HEK293 (cell line): ENCODE results near the gene GNA12.

ENCODE experiments used
- CTCF ChIA-PET: fragments of 350-600 bp; formaldehyde crosslinking; extraction: SDS; loops from one replicate; lab custom pipeline; 2021; ENCODE audit warnings: antibody characterized with exemption; lab: Yijun Ruan, JAX
- POLR2A ChIA-PET: fragments of 300-600 bp; formaldehyde crosslinking; extraction: SDS; loops from one replicate; lab custom pipeline; 2020; ENCODE audit warnings: antibody characterized with exemption, inconsistent platforms; lab: Yijun Ruan, JAX
- H3K27ac ChIP-seq: fragments of 200-500 bp; sonication (Bioruptor generic); 2 replicates; pipeline ENCODE4 v1.5.1; 2014; ENCODE audit warnings: low read depth, low read length, control low read depth, inconsistent platforms; ENCODE audit errors: extremely low read depth
- H3K36me3 ChIP-seq, 2 experiments: fragments of 200-500 bp in 1 of 2; sonication (Bioruptor generic) in 1 of 2; 1 replicate in 1 of 2; 2 replicates in 1 of 2; pipeline ENCODE4 v1.5.1; 2014 to 2017; ENCODE audit warnings: inconsistent platforms in 2 of 2, low read length in 2 of 2; ENCODE audit not compliant: control insufficient read depth in 2 of 2, insufficient read depth in 1 of 2
- H3K4me1 ChIP-seq: fragments of 200-500 bp; sonication (Bioruptor generic); 2 replicates; pipeline ENCODE4 v1.5.1; 2014; ENCODE audit warnings: mild to moderate bottlenecking, low read length, inconsistent platforms; ENCODE audit not compliant: control insufficient read depth, insufficient read depth
- H3K4me3 ChIP-seq: 2 replicates; pipeline ENCODE4 v1.5.1; 2011; ENCODE audit warnings: low read depth, mild to moderate bottlenecking, control low read depth, low read length, moderate library complexity
- H3K9me3 ChIP-seq: fragments of 200-500 bp; sonication (Bioruptor generic); 2 replicates; pipeline ENCODE4 v1.5.1; 2014; ENCODE audit warnings: low read depth, low read length, inconsistent platforms; ENCODE audit not compliant: control insufficient read depth, insufficient read depth
- ELK4 ChIP-seq: IDR thresholded peaks from 2 replicates; pipeline ENCODE4 v1.6.1; 2011; ENCODE audit warnings: mild to moderate bottlenecking, low read depth, low read length, borderline replicate concordance
- INSM2 ChIP-seq: fragments of 450-650 bp; formaldehyde crosslinking; IDR thresholded peaks from 2 replicates; pipeline ENCODE4 v1.5.1; 2016; ENCODE audit warnings: missing biosample characterization, missing genetic modification characterization
- KLF17 ChIP-seq: fragments of 450-650 bp; formaldehyde crosslinking; IDR thresholded peaks from 2 replicates; pipeline ENCODE4 v1.5.1; 2016; ENCODE audit warnings: missing biosample characterization, missing genetic modification characterization
- PBX3 ChIP-seq: sonication (generic); formaldehyde crosslinking; IDR thresholded peaks from 2 replicates; pipeline ENCODE4 v1.8.1; 2022; ENCODE audit warnings: mild to moderate bottlenecking, moderate library complexity, missing genetic modification reagents
- PRDM2 ChIP-seq: fragments of 450-650 bp; formaldehyde crosslinking; IDR thresholded peaks from 2 replicates; pipeline ENCODE4 v1.5.1; 2016; ENCODE audit warnings: missing biosample characterization, missing genetic modification characterization, borderline replicate concordance
- REPIN1 ChIP-seq: fragments of 450-650 bp; formaldehyde crosslinking; IDR thresholded peaks from 2 replicates; pipeline ENCODE4 v1.5.1; 2017; ENCODE audit warnings: missing biosample characterization, missing genetic modification characterization, low read depth
- SCRT2 ChIP-seq: fragments of 450-650 bp; formaldehyde crosslinking; IDR thresholded peaks from 2 replicates; pipeline ENCODE4 v1.5.1; 2016; ENCODE audit warnings: missing biosample characterization, missing genetic modification characterization
- SP2 ChIP-seq: fragments of 450-650 bp; formaldehyde crosslinking; IDR thresholded peaks from 2 replicates; pipeline ENCODE4 v1.5.1; 2016; ENCODE audit warnings: missing biosample characterization, missing genetic modification characterization
- TSHZ1 ChIP-seq: fragments of 450-650 bp; formaldehyde crosslinking; IDR thresholded peaks from 2 replicates; pipeline ENCODE4 v1.5.1; 2016; ENCODE audit warnings: missing biosample characterization, missing genetic modification characterization, borderline replicate concordance
- ZBTB1 ChIP-seq: fragments of 450-650 bp; formaldehyde crosslinking; IDR thresholded peaks from 2 replicates; pipeline ENCODE4 v1.5.1; 2016; ENCODE audit warnings: missing biosample characterization, missing genetic modification characterization
- ZBTB8A ChIP-seq: fragments of 450-650 bp; formaldehyde crosslinking; IDR thresholded peaks from 2 replicates; pipeline ENCODE4 v1.5.1; 2016; ENCODE audit warnings: missing biosample characterization, missing genetic modification characterization
- ZNF112 ChIP-seq: fragments of 450-650 bp; formaldehyde crosslinking; IDR thresholded peaks from 2 replicates; pipeline ENCODE4 v1.5.0; 2017; ENCODE audit warnings: missing biosample characterization, missing genetic modification characterization
- ZNF2 ChIP-seq: fragments of 450-650 bp; formaldehyde crosslinking; IDR thresholded peaks from 2 replicates; pipeline ENCODE4 v1.5.1; 2016; ENCODE audit warnings: missing biosample characterization, missing genetic modification characterization
- ZNF223 ChIP-seq: fragments of 450-650 bp; formaldehyde crosslinking; IDR thresholded peaks from 2 replicates; pipeline ENCODE4 v1.5.1; 2016; ENCODE audit warnings: missing biosample characterization, missing genetic modification characterization
- ZNF280C ChIP-seq: fragments of 450-650 bp; formaldehyde crosslinking; IDR thresholded peaks from 2 replicates; pipeline ENCODE4 v1.5.1; 2016; ENCODE audit warnings: missing biosample characterization, missing genetic modification characterization
- ZNF624 ChIP-seq: fragments of 450-650 bp; formaldehyde crosslinking; IDR thresholded peaks from 2 replicates; pipeline ENCODE4 v1.5.1; 2017; ENCODE audit warnings: missing biosample characterization, missing genetic modification characterization
- ZNF747 ChIP-seq: fragments of 450-650 bp; formaldehyde crosslinking; IDR thresholded peaks from 2 replicates; pipeline ENCODE4 v1.5.1; 2016; ENCODE audit warnings: missing biosample characterization, missing genetic modification characterization
- ZNF768 ChIP-seq: fragments of 450-650 bp; formaldehyde crosslinking; IDR thresholded peaks from 2 replicates; pipeline ENCODE4 v1.5.1; 2018; ENCODE audit warnings: missing biosample characterization, mild to moderate bottlenecking, missing genetic modification characterization

The GNA12 gene

GRCh38 chr7:2774935-2775334 lies 69.2 kb downstream of the GNA12 start (continued):
- TF ChIP-seq TSHZ1 (tag by site-specific recombination) (no peak), KLF17 (no peak), ZNF2 (tag by site-specific recombination) (no peak)

- POLR2A ChIA-PET, result no interaction called here
- CTCF ChIA-PET, result no interaction called here
- no peaks in the 10 kb centered on the region for H3K36me3 ChIP-seq
- no peak overlapping the region for H3K27ac ChIP-seq
- no peaks in the 10 kb centered on the region for H3K4me1 ChIP-seq
- H3K4me3 ChIP-seq, result no peak overlapping the region
- no peaks in the 10 kb centered on the region for H3K9me3 ChIP-seq
- TF ChIP-seq ZNF747 (tag by site-specific recombination) (no peak), ZNF280C (tag by site-specific recombination) (no peak), ELK4 (no peak), ZBTB1 (tag by site-specific recombination) (no peak), PBX3 (no peak), ZNF768 (tag by site-specific recombination) (no peak), ZNF624 (tag by site-specific recombination) (no peak), ZBTB8A (tag by site-specific recombination) (no peak), REPIN1 (tag by site-specific recombination) (no peak), PRDM2 (tag by site-specific recombination) (no peak), ZNF223 (tag by site-specific recombination) (no peak), SP2 (tag by site-specific recombination) (no peak), ZNF112 (tag by site-specific recombination) (no peak), INSM2 (tag by site-specific recombination) (no peak), SCRT2 (tag by site-specific recombination) (no peak)
Observed at GRCh38 chr7:2774280-2774679, 69.8 kb downstream of the GNA12 start.
